GM12891 (cell line): ENCODE measurements around the gene GOLGA6A.

Experiments
- POLR2AphosphoS5 ChIP-seq: IDR thresholded peaks from 2 replicates; pipeline ENCODE4 v1.6.1; 2011; ENCODE audit warnings: low read depth, low read length, control low read depth
- TAF1 ChIP-seq: IDR thresholded peaks from 2 replicates; pipeline ENCODE4 v1.6.1; 2011; ENCODE audit warnings: low read depth, low read length, control low read depth

DNA sequence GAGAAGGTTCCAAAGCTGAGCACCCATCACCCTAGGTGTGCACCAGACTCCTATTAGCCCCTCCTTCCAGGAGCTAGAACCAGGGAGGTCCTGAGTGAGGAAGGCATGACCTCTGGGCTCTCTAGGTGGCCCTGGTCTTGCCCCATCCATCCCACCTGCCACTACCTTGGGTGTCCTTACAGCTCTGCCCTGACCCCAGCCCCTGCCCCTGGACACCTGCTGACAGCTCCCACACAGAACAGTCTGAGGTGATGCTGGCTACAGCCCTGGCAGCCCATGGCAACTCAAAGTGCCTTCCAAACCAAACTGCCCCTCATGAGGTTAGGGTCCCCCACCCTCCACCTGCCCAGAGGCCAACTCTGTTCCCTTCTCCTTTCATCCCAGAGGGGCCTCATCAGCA lies 37.2 kb downstream of the GOLGA6A start:
- TF ChIP-seq POLR2AphosphoS5 (no peak), TAF1 (no peak)
